ENCODE data around the gene ELMO2. TPM values are rescaled to one million over a fixed set of nuclear protein-coding genes. Genes with fewer than 3 reads are reported as not detected.

ELMO2 gene
- total RNA-seq, 1 donor from 2014 or later = 97.7 TPM

DNA sequence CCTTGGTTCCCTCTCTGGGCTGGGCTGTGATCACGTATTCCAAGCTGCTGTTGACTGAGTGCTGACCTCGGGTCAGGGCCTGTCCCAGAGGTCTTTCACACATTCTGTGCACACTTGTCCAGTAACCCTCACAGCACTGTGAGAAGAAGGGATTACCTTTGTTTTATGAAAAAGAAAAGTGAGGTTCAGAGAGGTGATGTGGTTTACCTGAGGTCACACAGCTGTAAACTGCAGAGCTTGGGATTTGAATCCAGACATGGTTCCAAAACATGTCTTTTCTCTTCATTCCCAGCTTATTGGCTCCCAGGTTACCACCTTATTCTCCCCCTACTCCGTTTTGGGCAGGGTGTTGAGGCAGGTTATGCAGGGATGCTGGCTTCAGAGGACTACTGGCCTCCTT lies 69.7 kb downstream of the ELMO2 start:
- intact Hi-C loops (cut with micrococcal nuclease) = no loop called here

- intact Hi-C loops (cut with micrococcal nuclease) = no loop called here
These were observed 72.0 kb downstream of the ELMO2 start for GRCh38 chr20:46334303-46334904.

DNA sequence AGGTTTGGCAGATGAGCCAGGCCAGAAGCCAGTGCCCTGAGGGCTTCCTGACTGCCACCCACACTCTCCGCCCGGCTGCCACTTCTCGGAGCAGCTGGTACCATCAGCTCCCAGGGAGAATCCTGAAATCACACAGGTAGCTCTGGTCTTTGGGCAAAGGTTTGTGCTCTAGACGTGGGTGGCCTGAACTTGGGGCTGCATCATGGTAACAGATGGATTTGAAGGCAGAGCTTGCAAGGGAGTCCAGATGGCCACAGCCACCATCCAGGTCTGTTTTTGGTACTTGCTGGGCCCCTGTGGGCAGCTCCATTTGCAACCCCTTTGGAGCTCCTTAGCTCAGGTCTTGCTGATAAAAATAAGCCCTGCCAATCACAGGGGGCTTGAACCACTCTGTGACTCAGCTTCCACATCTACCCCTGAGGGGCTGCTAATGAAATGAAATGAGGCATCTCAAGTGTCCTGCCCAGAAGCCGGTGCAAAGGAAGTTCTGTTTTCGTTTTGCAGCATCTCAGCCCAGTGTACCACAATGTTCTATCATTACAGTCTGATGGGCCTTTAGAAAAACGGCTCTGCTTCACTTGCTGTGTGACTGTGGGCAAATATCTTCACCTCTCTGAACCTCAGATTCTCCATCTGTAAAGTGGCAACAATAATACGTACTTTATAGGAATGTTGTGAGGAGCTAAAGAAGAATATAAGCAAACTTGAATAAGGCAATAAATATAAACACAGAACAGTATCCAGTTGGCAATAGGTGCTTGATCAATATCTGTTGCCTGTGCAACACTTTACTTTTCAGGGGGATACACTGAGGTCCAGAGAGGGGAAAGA lies 73.0 kb downstream of the ELMO2 start:
- intact Hi-C loops (cut with micrococcal nuclease) = no loop called here

DNA sequence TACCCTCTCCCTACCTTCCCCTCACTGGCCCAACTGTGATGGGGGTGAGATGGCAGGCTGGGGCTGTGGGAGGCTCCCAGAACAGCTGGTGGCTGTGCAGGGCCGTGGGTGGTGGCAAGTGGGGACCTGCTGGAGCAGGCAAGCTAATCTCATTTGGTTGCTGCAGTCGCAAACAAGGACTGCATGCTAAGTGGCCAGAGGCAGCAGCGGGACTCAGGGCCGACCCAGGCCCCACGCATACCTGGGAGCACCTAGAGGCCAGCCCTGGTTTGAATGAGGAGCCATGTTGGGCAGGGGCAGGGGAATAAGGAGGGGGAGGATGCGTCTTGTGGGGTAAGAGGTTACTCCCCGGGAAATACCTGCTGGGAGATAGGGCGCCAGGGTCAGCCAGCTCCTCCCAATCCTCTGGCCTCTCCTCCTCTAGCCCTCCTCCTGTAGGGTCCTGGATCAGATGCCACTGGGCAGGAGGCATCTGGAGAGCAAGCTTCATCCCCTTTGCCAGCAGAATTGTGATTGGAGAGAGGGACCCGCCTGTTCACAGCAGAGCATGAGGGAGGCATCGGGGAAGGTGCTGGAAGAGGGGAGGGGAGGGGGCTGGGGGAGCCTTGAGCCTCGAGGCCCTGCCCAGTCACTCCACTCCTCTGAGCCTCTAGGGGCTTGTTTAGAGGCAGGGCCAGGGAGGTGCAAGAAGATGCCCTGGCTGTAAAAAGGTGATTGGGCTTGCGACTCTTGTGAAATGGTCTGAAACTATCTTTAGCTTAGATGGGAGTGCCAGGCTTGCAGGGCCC lies 73.8 kb downstream of the ELMO2 start:
- intact Hi-C loops (cut with micrococcal nuclease) = no loop called here

- intact Hi-C loops (cut with micrococcal nuclease) = no loop called here
These were observed 74.6 kb downstream of the ELMO2 start for GRCh38 chr20:46331611-46332361.

DNA sequence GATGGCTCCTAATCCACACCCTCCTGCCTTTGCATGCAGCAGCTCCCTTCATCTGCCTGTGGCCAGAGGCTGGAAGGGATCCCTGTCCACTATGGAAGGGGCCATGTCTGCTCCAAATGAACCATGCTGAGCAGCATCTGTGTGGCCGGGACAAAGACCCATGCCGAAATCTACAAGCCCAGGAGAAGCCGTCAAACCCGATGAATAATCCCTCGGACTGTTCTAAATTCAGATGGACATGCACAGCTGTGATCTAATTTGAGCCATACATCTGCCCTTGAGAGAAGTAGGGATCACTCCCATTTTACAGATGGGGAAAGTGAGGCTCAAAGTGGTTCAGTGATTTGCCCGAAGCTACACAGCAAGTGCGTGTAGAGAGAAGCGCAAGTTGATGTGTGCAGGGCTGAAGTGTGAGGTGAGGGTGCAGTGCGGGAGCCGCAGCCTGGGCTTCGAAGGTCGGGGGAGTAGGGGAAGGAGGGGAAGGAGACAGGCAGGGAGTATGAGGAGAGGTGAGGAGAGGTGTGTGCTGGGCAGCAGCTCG lies 75.5 kb downstream of the ELMO2 start:
- intact Hi-C loops (cut with micrococcal nuclease) = no loop called here

DNA sequence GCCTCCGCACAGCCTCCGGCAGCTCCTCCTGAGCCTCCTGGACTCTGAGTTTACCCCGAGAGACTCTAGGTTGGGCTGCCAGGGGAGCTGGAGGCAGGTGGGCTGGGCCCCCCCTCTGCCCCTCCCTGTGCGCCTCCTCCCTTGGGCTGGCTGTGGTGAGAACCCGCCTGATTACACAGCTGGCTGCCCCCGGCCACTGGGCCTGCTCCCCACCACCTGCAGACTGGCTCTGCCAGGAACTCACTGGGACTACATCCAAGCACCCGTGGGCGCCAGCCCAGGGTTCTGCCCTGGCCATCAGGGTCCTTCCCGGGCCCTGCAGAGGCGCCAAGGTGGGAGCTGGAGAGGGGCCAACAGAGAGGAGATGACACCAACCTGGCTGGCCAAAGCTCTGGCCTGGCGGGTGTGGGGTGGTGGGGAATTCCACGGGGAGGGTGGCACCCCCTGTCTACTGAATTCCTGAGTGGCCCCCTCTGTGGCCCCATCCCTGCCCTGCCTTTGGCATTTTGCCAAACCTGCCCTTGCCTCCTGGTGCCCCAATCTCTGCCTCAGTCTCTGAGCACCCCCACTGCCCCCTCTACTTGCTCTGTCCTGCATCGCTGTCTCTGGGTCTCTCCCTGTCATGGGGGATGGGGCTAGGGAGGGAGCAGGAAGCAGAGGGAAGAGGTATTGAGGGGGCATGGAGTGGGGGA lies 76.2 kb downstream of the ELMO2 start:
- intact Hi-C loops (cut with micrococcal nuclease) = no loop called here

DNA sequence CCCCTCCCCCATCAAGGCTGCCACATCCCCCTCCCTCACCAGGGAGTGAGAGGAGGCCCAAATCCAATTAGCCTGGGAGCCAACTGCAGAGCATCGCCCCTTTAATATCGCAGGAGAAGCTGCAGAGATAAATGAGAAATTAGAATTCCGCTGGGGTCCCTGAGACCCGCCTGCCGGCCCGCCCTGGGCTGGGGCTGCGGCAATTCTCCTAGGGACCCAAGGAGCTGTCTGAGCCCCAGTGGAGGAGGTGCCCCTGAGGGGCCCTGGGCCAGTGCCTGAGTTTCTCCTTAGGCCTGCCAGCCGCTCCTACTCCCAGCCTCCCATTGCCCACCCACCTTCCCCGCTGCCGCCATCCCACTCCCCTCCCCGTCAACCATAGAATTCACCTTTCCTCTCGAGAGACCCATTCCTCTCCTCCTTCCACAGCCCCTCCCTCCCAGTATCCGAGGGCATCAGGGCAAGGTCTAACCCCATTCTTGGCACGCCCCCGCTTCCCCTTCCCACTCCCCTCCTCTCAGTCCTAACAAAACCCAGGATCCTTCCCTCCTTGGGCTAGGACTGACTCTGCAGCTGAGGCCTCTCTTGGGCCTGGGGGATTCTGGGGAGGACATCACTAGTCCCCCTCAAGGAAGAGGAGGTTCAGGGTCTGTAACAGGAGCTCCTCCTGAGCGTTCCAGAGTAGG lies 78.1 kb downstream of the ELMO2 start:
- intact Hi-C loops (cut with micrococcal nuclease) = no loop called here

- intact Hi-C loops (cut with micrococcal nuclease) = no loop called here
These were observed 78.9 kb downstream of the ELMO2 start for GRCh38 chr20:46327557-46327956.

DNA sequence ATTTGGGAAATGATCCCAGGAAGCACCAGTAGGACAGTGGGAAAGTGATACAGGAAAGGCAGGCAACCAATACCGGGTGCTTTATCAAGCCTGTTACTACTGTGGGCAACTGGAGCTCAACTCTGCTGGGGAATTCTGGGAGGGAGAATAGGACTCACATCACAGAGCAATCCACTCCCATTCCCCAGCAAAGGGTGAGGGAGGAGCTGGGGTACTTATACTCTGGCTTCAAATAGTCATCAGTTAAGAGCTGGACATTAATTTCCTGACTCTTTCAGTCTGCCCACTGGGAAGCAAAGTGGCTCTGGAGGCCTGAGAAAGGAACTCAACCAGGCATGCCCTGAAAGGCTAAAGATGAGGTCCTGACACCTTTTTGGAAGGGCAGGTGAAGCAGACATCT lies 80.6 kb downstream of the ELMO2 start:
- intact Hi-C loops (cut with micrococcal nuclease) = no loop called here

DNA sequence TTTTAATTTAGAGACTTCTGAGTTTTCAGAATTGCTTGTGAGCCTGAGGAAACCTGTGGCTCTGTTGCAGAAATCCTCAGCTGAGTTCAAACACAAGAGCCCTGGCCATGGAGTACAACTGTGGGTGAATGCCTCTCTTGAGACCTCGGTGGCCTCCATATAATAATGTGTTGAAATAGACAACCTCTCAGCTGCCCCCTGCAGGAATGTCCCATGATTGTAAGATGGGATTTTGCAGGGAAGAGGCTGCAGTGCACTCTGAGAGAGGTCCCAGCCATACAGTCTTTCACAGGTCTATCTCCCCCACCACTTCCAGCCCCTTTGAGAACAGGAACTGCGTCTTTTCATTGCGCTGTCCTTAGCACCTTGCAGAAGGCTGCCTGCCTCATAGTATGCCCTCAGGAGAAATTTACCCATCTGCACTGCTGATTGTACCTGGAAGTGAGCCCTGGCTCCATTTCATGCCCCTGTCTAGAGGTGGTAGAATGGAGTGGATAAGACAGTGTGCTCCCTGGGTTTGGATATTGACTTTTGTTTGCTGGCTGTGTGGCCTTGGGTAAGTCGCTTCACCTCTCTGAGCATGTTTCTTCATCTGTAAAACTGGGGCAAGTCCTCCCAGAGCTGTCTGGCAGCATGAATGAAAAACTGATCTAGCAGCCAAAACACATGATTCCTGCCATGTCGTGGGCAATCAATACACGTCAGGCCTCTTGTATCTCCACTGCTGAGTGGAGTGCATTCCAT lies 81.3 kb downstream of the ELMO2 start:
- intact Hi-C loops (cut with micrococcal nuclease) = no loop called here

DNA sequence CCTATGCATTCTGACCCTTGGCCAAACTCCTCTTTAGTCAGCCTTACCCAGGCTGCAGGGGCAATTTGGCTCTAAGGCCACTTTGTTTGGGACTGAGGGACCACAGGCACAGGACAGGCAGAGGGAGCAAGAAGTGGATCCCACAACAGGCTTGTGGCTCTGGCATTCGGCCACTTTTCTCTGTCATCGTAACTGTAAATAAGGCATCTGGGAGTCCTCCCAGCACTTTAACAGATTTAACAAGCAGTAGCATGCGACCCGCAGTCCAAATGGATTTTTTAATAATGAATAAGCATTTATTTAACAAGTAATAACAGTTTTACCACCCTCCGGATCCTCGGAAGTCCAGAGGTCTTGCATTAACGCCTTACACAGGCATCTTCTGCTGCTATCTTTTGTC lies 82.0 kb downstream of the ELMO2 start:
- intact Hi-C loops (cut with micrococcal nuclease) = no loop called here

DNA sequence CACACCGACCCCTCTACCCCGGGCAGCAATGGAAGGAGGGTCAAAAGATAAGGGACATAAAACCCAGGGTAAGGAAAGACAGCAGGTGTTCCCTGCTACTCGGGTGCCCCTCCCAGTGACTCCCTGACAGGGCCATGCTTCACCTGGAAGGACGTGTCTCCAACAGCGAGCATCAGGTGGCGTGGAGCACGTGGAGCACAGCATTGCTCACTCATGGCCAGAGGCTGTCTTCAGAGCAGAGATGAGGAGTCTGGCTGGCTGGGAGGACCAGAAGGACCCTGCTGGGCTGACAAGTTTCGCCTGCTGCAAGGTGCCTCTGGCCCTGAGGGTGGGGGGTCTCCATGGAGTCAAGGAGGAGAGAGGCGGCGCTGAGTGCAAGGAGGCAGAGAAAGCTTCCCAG lies 82.9 kb downstream of the ELMO2 start:
- intact Hi-C loops (cut with micrococcal nuclease) = no loop called here

DNA sequence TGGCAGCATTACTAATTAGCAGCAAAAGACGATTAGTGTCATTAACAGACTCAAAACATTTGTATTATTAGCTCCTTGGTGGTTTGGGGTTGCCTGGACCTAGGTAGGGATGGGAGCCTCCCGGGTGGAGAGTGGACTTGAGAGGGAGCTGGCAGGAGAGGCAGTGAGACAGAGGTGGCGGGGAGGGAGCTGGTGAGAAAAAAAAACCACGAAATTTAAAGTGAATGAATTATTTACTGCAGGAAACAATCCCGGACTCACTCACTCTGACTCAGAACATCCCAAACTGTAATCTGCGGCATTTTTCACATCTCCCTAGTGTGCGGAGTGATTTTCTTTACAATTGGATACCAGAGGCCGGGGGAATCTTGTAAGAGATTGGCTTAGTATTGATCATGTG lies 83.8 kb downstream of the ELMO2 start:
- intact Hi-C loops (cut with micrococcal nuclease) = no loop called here

- intact Hi-C loops (cut with micrococcal nuclease) = no loop called here
These were observed 88.7 kb downstream of the ELMO2 start for GRCh38 chr20:46317685-46318177.

- intact Hi-C loops (cut with micrococcal nuclease) = no loop called here
These were observed 89.3 kb downstream of the ELMO2 start for GRCh38 chr20:46316984-46317684.

Measured in T-helper 1 cell treated with Interleukin-12 subunit alpha and Interleukin-12 subunit beta and Interleukin-4 antibody, amounts not matched to agents 30 ng/mL and 1 ng/mL, for 36 hours (primary cell).